ENCODE measurements around the gene RABEP1.

RABEP1 gene

GRCh38 chr17:5269241-5269960, 12.7 kb upstream of the RABEP1 start:
- no peak for DNase-seq

DNA sequence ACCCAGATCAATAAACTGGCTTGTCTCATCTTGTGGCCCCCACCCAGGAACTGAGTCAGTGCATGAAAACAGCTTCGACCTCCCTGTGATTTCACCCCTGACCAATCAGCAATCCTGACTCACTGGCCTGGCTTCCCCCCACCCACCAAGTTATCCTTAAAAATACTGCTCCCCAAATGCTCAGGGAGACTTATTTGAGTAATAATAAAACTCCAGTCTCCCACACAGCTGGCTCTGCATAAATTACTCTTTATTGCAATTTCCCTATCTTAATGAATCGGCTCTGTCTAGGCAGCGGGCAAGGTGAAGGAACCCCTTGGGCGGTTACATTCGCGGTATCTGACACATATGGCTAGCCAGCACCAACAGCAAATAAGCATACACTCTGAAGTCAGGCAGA, 9.8 kb upstream of the RABEP1 start:
- no peak for DNase-seq

- no peak for DNase-seq
Measured at GRCh38 chr17:5282642-5283217, 646 bp downstream of the RABEP1 start.

DNA sequence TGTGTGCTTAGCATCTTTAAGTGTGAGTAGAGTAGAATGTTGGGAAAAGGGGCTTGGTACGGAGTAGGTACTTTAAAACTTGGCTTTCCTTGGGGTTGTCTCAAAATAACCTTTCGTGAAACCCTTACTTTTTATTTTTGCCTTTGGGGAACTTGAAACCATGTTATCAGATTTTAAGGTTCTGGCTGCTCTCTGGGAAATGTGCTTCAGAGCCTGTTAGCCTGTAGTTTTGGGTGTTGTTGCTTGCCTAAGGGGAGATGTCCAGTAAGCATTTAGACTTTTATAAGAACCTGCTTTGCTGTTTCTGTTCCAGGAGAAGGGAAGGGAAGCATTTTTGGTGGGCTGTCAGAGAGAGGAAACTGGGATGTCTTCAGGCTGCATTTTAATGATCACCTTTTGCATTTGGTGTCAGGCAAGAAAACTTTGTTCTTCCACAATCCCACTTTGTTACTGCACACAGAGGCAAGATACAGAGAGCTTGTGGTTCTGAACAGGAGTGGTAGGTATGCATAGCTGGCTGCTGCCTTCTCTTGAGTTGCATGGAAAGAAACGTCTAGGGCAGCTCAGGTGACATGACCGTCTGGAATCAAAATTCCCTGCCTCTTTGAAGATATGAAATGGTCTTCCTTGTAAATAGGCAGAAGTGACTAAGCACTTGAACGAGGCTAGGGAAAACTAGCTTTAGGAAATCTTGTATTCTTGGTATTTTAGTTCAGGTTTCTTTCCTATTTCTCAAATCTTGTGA, 1.7 kb downstream of the RABEP1 start:
- DNase-seq: peak; percentile 23

DNA sequence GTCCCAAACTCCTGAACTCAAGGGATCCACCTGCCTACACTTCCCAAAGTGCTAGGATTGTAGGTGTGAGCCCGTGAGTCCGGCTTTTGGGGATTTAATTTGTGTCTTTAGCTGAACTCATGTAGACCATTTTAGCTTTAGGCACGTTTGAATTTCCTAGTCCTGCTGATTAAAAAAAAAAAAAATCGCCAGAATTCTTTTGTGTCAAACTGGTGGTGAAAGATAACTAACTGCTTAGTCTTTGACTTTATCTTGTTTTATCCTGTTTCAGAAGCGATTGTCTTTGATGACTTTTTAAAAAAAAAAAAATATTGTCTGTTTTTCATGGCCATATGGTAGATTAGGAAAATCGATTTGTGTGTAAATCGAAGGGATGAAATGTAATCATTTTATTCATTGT, 2.6 kb downstream of the RABEP1 start:
- no peak for DNase-seq

DNA sequence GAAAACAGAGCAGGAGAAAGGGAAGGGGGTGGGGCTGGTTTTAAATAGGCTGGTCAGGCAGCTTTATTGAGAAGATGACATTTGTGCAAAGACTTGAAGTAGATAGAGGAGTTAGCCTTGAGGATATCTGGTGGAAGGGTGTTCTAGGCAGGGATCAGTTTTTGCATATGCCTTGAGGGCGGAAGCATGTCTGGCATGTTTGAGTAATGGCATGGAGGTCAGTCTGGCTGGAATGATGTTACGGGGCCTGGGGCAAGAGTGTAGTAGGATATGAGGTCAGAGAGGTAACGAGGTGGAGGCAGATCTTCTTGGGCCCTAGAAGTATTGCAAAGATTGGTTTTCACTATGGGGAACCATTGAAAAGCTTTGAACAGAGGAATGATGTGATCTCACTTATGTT, 4.8 kb downstream of the RABEP1 start:
- no peak for DNase-seq

GRCh38 chr17:5291683-5292350, 9.7 kb downstream of the RABEP1 start:
- DNase-seq: no peak

- DNase-seq: no peak
Measured at GRCh38 chr17:5297245-5297644, 15.2 kb downstream of the RABEP1 start.

- DNase-seq: no peak
Measured at GRCh38 chr17:5299383-5299782, 17.3 kb downstream of the RABEP1 start.

DNA sequence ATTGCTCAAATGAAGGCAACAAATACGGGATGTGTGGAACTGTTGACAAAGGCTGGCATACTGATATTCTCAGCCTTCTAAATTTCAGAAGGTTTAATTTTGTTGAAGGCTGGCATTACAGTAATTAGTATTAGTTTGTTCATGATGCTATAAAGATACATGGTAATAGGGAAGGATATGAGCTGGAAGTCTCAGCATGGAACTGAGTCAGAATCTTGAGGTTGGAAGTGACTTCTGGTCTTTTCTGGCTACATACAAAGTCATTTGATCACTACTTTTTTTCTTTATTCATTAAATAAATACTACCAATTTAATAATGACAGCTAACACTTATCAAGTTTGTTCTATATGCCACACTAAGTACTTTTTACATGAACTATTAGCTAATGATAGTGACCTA, 22.6 kb downstream of the RABEP1 start:
- no peak for DNase-seq

DNA sequence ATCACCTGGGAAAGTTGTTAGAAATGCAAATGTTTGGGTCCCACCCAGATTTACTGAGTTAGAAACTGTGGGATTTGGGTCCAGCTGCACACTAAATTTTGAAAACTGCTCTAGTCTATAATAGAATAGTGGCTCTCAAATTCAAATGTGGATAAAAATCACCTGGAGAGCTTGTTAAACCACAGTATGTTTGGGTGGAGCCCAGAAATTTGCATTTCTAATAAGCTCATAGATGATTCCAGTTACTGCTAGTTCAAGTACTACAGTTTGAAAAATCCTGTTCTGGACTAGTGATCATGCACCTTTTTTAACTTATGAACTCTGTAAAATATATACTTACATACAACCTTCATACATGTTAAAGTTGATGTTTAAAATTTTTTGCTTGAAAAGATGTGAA, 27.8 kb downstream of the RABEP1 start:
- DNase-seq: no peak

- no peak for DNase-seq
Measured at GRCh38 chr17:5325851-5326250, 43.8 kb downstream of the RABEP1 start.

- no peak for DNase-seq
Measured at GRCh38 chr17:5329784-5330557, 47.9 kb downstream of the RABEP1 start.

- no peak for DNase-seq
Measured at GRCh38 chr17:5330981-5331380, 48.9 kb downstream of the RABEP1 start.

- no peak for DNase-seq
Measured at GRCh38 chr17:5331506-5331905, 49.4 kb downstream of the RABEP1 start.

GRCh38 chr17:5344914-5345313, 62.8 kb downstream of the RABEP1 start:
- DNase-seq: no peak

DNA sequence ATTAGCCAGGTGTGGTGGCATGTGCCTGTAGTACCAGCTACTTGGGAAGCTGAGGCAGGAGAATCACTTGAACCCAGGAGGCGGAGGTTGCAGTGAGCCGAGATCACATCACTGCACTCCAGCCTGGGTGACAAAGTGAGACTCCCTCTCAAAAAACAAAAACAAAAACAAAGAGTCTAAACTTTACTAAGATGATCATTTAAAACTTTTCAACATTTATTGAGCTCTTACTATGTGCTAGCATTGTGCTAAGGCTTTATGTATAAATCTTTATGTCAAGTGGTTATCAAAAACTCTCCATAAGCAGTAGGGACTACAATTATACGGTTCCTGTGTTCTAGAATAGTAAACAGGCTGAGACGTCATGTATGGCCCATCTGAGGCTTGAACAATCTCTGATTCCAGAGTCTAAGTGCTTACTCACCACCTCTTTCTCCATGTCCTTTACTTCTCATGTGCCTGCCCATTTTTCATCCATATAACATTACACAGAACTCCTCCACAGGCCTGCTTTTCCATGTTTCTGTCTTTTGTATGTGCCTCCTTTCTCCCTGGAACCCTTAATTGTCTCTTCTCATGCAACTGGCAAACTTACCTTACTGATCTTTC, 70.7 kb downstream of the RABEP1 start:
- no peak for DNase-seq

GRCh38 chr17:5354310-5354709, 72.2 kb downstream of the RABEP1 start:
- DNase-seq: no peak

- DNase-seq: no peak
Measured at GRCh38 chr17:5354886-5355415, 72.9 kb downstream of the RABEP1 start.

DNA sequence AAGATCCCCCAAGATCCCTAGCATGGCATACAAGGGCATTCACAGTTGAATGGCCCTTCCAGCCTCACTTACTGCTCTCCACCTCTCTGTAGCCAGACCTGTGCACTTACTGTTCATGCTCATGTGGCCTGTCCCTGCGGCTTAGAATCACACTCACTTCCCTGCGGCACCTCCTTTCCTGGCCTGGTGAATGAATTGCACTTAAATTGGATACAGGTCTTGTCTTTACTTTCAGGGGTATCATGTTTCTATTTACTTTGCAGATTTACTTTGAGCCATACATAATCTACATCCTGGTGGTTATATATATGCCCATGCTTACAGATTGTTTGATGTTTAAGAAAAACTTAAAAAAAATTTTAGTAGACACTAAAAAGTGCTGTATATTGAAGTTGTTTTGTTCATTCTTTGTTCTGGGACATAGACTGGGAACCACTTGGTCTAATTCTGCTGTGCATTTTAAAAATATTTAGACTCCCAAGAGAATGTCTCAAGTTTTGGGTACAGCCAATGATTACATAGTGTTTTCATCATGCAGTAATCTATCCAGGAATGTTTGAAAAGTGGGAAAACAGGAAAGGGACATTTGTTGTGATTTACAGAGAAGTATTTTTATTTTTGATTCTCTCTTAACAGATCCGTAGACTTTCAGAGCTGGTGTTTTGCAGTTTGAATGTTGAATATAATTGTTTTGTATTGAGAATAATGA, 73.5 kb downstream of the RABEP1 start:
- no peak for DNase-seq

- DNase-seq: no peak
Measured at GRCh38 chr17:5361426-5361825, 79.3 kb downstream of the RABEP1 start.

Measured in MV-4-11 (cell line).